Left lung (tissue), 10 donors: ENCODE data around the gene PTPRN2. TPM values are rescaled to one million over a fixed set of nuclear protein-coding genes. Genes with fewer than 3 reads are reported as not detected.
"Not testable (repeated sequence)": the region's sequence is repeated elsewhere in the genome, so short reads cannot be mapped to it uniquely, and the experiment has no call there.

Experiments used
- ATAC-seq: fragments of 200-7000 bp; cut with Tn5 transposase; one replicate; pipeline ENCODE4 v1.9.1; 2020; ENCODE audit warnings: moderate library complexity
- DNase-seq, 4 donors: peaks; one replicate each; pipeline ENCODE4 v3.0.0-alpha.2; 2013 to 2020
- H3K27ac ChIP-seq, 2 donors: fragments of 200-600 bp; sonication (generic) in 1 of 2; one replicate each; pipeline versions ENCODE4 v1.5.0 to v1.8.0; 2020 to 2021
- H3K27me3 ChIP-seq, 2 donors: fragments of 200-600 bp; sonication (generic) in 1 of 2; one replicate each; pipeline versions ENCODE4 v1.5.0 to v1.8.0; 2020 to 2021
- H3K36me3 ChIP-seq, 2 donors: fragments of 200-600 bp; sonication (generic) in 1 of 2; one replicate each; pipeline versions ENCODE4 v1.5.0 to v1.8.0; 2020 to 2021
- H3K4me1 ChIP-seq, 2 donors: fragments of 200-600 bp; one replicate each; pipeline ENCODE4 v1.8.0; 2021
- H3K4me3 ChIP-seq, 2 donors: fragments of 200-600 bp; sonication (generic) in 1 of 2; one replicate each; pipeline versions ENCODE4 v1.5.0 to v1.8.0; 2020 to 2021; ENCODE audit warnings: mild to moderate bottlenecking in 1 of 2
- H3K9me3 ChIP-seq, 2 donors: fragments of 200-600 bp; sonication (generic) in 1 of 2; one replicate each; pipeline versions ENCODE4 v1.5.0 to v1.8.0; 2020 to 2021
- intact Hi-C, 2 donors: fragments of 100-400 bp; cut with DNase I; formaldehyde crosslinking; loops; one replicate each; pipeline versions ENCODE4 v1.11.2 to v1.14.2; 2022
- polyA plus RNA-seq, 6 donors: library from polyadenylated mRNA; unstranded; fragments of 120-200 nt; gene quantifications; one replicate each; pipeline ENCODE4 v1.2.1, GENCODE V29; 2013; ENCODE audit not compliant: insufficient read length in 6 of 6
- total RNA-seq, 2 donors: library from RNA; stranded (reverse); fragmentation: NEBNext Ultra II Directional; extraction: Animal tissue kit (Norgen Biotek cat#: 25700); gene quantifications; one replicate each; pipeline ENCODE4 v1.2.1, GENCODE V29; 2021
- TF ChIP-seq, protein P1 (sequence below), 2 donors: fragments of 200-600 bp; sonication (generic) in 1 of 2; IDR thresholded peaks; one replicate each; pipeline versions ENCODE4 v1.5.0 to v1.8.0; 2021; ENCODE audit warnings: antibody characterized with exemption in 2 of 2
- donor health status: DM: no; HTN: yes; CAD: no.
- donor health status: DM: no; HTN: no; CAD: no.

The PTPRN2 gene
- total and polyA plus RNA-seq, 8 donors: 4.0 to 7.8 (median 6.8) TPM

DNA sequence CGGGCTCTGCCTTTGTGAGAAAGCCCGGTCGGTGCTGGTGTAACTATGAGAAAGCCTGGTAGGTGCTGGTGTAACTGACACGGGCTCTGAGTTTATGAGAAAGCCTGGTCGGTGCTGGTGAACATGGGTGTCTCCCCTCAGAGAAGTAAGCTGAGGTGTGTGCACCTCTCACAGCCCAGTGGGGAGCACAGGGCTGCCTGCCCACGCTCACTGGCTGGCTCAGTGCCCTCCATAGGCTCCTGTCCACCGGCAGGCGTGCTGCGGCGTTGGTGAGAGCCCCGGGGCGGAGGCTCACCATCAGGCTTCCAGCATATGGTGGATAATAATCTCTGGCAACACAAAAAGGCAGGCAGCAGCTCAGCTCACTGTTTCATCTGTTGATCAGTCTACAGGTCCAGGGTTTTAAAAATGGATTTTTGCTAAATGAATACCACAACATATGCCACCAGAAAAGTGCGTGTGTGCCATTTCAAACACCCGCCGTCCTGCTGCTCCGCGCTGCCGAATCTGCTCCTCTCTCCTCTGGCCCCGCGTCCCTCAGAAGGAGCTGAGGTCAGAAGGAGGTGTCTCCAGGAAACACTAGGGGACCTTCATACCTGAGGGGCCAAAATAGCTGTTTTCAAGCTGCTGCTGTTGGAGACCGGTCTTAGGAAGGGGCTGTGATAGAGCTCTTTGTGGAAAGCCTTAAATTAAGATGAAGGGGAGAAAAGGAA lies 885.2 kb downstream of the PTPRN2 start:
- Histone ChIP-seq H3K27ac (no peak overlapping the region), H3K4me3 (no peak overlapping the region), H3K36me3 (no peaks in the 10 kb centered on the region), H3K27me3 (peaks cover 0 to 89% of the 10 kb centered on the region in 2 donors), H3K9me3 (no peaks in the 10 kb centered on the region), H3K4me1 (no peaks in the 10 kb centered on the region)
- DNase-seq: peak in 1 of 4 donors; percentile 22
- intact Hi-C loops: no loop called here
- TF ChIP-seq, protein P1, sequence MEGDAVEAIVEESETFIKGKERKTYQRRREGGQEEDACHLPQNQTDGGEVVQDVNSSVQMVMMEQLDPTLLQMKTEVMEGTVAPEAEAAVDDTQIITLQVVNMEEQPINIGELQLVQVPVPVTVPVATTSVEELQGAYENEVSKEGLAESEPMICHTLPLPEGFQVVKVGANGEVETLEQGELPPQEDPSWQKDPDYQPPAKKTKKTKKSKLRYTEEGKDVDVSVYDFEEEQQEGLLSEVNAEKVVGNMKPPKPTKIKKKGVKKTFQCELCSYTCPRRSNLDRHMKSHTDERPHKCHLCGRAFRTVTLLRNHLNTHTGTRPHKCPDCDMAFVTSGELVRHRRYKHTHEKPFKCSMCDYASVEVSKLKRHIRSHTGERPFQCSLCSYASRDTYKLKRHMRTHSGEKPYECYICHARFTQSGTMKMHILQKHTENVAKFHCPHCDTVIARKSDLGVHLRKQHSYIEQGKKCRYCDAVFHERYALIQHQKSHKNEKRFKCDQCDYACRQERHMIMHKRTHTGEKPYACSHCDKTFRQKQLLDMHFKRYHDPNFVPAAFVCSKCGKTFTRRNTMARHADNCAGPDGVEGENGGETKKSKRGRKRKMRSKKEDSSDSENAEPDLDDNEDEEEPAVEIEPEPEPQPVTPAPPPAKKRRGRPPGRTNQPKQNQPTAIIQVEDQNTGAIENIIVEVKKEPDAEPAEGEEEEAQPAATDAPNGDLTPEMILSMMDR (IDR thresholded peaks at IDR 0.05): no peak
- no peak for ATAC-seq

DNA sequence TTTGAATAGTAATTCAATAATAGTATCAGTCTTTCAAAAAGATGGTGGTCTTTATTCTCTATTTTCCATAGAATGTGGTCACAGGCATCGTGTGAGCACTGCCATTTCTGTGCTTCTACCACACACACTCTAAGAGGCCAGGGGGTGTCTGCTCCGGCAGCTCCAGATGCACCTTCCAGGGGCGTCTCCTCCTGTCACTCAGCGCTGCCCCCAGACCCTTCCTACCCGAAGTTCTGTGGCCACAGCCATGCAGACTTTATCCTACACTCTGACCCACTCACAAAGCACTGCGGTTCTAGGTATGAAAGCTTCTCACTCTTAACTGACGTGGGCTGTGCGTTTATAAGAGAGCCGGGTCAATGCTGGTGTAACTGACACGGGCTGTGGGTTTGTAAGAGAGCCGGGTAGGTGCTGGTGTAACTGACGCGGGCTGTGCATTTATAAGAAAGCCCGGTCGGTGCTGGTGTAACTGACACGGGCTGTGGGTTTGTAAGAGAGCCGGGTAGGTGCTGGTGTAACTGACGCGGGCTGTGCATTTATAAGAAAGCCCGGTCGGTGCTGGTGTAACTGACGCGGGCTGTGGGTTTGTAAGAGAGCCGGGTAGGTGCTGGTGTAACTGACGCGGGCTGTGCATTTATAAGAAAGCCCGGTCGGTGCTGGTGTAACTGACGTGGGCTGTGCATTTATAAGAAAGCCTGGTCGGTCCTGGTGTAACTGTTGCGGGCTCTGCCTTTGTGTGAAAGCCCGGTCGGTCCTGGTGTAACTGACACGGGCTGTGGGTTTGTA lies 886.0 kb downstream of the PTPRN2 start:
- H3K4me1 ChIP-seq, DNase-seq, H3K9me3 ChIP-seq, H3K27ac ChIP-seq, ATAC-seq, H3K4me3 ChIP-seq, H3K36me3 ChIP-seq, intact Hi-C loops: not testable (repeated sequence)
- H3K27me3 ChIP-seq: peaks cover 0 to 80% of the 10 kb centered on the region in 2 donors

DNA sequence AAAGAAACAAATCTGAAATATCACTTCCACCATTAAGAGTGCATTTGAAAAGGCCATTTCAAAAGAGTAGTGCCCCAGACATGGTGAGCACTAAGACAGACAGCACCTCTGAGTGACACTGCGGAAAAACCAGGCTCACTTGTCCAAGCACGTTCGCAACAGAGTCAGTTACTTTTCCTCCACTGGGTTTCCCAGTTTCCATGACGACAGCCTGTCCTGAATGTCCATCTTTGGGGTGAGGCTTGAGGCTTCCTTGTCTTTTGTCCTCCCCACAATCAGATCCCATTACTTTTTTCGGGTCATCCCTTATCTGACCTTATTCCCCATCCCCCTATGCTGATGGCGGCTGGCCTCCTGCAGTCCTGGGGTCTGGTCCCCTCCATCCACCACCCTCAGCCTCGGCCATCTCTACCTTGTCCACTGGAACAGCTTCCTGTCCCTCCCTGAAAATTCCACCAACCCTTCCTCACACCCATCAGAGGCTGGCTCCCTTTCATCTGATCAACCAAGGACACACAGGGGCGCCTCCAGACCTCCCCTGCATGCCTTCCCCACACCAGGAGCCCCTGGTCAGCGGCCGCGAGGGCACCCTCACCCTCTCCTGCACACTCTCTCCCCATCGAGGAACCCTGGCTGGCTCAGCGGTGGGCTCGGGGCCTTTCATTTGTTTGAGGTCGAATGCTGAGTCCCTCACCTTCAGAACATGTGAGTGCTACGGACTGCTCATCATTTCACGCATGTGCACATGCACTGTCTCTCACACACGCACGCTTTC lies 887.2 kb downstream of the PTPRN2 start:
- H3K4me3 ChIP-seq: no peak overlapping the region
- no peaks in the 10 kb centered on the region for H3K9me3 ChIP-seq
- TF ChIP-seq, protein P1 (IDR thresholded peaks at IDR 0.05): no peak
- H3K36me3 ChIP-seq: no peaks in the 10 kb centered on the region
- H3K27me3 ChIP-seq: peaks cover 0 to 72% of the 10 kb centered on the region in 2 donors
- DNase-seq (peak in 1 of 4 donors; percentile 61), ATAC-seq (no peak)
- H3K27ac ChIP-seq: no peak overlapping the region
- intact Hi-C loops: no loop called here
- H3K4me1 ChIP-seq: no peaks in the 10 kb centered on the region

DNA sequence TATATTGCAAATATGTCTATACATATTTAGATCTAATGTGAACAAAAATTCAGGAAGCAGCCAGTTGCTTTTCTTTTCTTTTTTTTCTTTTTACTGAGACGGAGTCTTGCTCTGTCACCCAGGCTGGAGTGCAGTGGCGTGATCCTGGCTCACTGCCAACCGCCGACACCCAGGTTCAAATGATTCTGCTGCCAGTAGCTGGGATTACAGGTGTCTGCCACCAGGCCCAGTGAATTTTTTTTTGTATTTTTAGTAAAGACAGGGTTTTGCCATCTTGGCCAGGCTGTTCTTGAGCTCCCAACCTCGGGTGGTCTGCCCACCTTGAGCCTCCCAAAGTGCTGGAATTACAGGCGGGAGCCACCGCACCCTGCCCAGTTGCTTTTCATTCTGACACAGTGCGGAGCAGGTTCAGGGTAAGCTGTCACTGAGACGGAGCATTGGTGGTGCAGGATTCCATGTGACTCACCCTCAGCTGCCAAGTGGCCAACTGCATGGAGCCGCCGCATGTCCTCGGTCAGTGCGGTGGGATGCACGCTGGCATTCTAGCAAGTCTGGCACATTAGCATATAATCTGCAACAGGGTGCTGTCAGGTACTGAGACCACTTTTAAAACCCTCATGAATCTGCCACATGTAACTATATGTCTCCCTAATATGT lies 888.1 kb downstream of the PTPRN2 start:
- intact Hi-C loops: no loop called here
- DNase-seq (peak in 1 of 4 donors; percentile 13), ATAC-seq (no peak)
- Histone ChIP-seq H3K9me3 (no peaks in the 10 kb centered on the region), H3K4me3 (no peak overlapping the region), H3K36me3 (no peaks in the 10 kb centered on the region), H3K27ac (no peak overlapping the region), H3K27me3 (peaks cover 4 to 74% of the 10 kb centered on the region in 2 donors), H3K4me1 (no peaks in the 10 kb centered on the region)
- TF ChIP-seq, protein P1 (IDR thresholded peaks at IDR 0.05): no peak

DNA sequence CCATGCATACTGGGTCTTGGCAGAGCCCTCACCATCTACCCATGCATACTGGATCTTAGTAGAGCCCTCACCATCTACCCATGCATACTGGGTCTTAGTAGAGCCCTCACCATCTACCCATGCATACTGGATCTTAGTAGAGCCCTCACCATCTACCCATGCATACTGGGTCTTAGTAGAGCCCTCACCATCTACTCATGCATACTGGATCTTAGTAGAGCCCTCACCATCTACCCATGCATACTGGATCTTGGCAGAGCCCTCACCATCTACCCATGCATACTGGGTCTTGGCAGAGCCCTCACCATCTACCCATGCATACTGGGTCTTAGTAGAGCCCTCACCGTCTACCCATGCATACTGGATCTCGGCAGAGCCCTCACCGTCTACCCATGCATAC lies 890.3 kb downstream of the PTPRN2 start:
- ATAC-seq, H3K9me3 ChIP-seq, H3K4me1 ChIP-seq, DNase-seq, intact Hi-C loops, H3K4me3 ChIP-seq, H3K36me3 ChIP-seq, H3K27ac ChIP-seq: not testable (repeated sequence)
- peaks cover 26 to 74% of the 10 kb centered on the region in 2 donors for H3K27me3 ChIP-seq

DNA sequence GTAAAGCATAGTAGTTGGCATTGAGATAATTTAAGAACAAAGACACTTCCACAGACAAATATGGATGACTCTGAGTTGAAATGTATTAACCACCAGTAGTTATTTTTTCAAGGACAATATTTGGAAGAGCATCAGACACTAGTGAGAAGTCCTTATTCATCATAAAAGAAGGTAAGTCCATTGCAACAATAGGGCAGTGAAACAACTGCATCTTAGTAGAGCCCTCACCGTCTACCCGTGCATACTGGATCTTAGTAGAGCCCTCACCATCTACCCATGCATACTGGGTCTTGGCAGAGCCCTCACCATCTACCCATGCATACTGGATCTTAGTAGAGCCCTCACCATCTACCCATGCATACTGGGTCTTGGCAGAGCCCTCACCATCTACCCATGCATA lies 892.0 kb downstream of the PTPRN2 start:
- ATAC-seq, DNase-seq, H3K9me3 ChIP-seq, H3K36me3 ChIP-seq, H3K4me3 ChIP-seq, intact Hi-C loops, H3K27ac ChIP-seq: not testable (repeated sequence)
- H3K27me3 ChIP-seq: peaks cover 39 to 76% of the 10 kb centered on the region in 2 donors
- H3K4me1 ChIP-seq: peaks cover 0 to 13% of the 10 kb centered on the region in 2 donors
